ENCODE measurements around the gene TOPAZ1. TPM values are rescaled to one million over a fixed set of nuclear protein-coding genes. Genes with fewer than 3 reads are reported as not detected.

TOPAZ1 gene
- total and polyA plus RNA-seq, 7 donors: not detected

DNA sequence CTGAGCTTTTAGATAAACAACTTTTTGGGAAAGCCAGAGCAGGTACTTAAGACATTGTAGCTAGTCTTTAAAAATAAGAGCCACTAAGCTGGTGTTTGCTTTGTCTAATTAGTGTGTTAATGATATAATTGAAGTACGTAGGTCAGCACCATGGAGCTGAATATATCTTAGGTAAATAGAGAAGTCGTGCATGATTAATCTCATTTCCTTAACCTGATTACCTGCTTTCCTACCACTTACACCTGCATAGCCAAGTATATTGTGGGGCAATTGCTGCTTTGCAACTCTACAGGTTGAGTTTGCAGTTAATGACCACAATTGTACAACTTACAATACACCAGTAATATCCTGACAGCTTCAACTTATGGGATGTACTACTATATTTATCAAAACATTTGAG, 17.6 kb upstream of the TOPAZ1 start:
- Histone ChIP-seq H3K4me1 (no peaks in the 10 kb centered on the region), H3K27ac (no peak overlapping the region), H3K9me3 (no peaks in the 10 kb centered on the region), H3K36me3 (no peaks in the 10 kb centered on the region), H3K27me3 (no peaks in the 10 kb centered on the region), H3K4me3 (no peak overlapping the region)
- intact Hi-C loops (cut with DNase I): no loop called here
- 12 to 64% methylated on average over 2 of the region's 2 CpGs for WGBS, 2 donors
- TF ChIP-seq EP300 (IDR thresholded peaks at IDR 0.05) (no peak), POLR2A (IDR thresholded peaks at IDR 0.05) (no peak), CTCF (IDR thresholded peaks at IDR 0.05) (no peak), POLR2AphosphoS5 (IDR thresholded peaks at IDR 0.05) (no peak)
- DNase-seq: no peak

GRCh38 chr3:44226573-44226972, 15.1 kb upstream of the TOPAZ1 start:
- DNase-seq: no peak
- Histone ChIP-seq H3K27ac (no peak overlapping the region), H3K9me3 (no peaks in the 10 kb centered on the region), H3K27me3 (no peaks in the 10 kb centered on the region), H3K36me3 (no peaks in the 10 kb centered on the region), H3K4me3 (no peak overlapping the region), H3K4me1 (no peaks in the 10 kb centered on the region)
- WGBS, 2 donors: 83 to 86% methylated on average over 1 of the region's 1 CpG
- intact Hi-C loops (cut with DNase I): no loop called here
- TF ChIP-seq CTCF (IDR thresholded peaks at IDR 0.05) (no peak), POLR2A (IDR thresholded peaks at IDR 0.05) (no peak), POLR2AphosphoS5 (IDR thresholded peaks at IDR 0.05) (no peak), EP300 (IDR thresholded peaks at IDR 0.05) (no peak)

- Histone ChIP-seq H3K4me1 (no peaks in the 10 kb centered on the region), H3K27me3 (no peaks in the 10 kb centered on the region), H3K4me3 (no peak overlapping the region), H3K36me3 (no peaks in the 10 kb centered on the region), H3K9me3 (no peaks in the 10 kb centered on the region), H3K27ac (no peak overlapping the region)
- WGBS, 2 donors: 64 to 80% methylated on average over 3 of the region's 3 CpGs
- intact Hi-C loops (cut with DNase I): no loop called here
- no peak for DNase-seq
- TF ChIP-seq EP300 (IDR thresholded peaks at IDR 0.05) (no peak), CTCF (IDR thresholded peaks at IDR 0.05) (no peak), POLR2A (IDR thresholded peaks at IDR 0.05) (no peak), POLR2AphosphoS5 (IDR thresholded peaks at IDR 0.05) (no peak)
Measured at GRCh38 chr3:44227632-44228031, 14.1 kb upstream of the TOPAZ1 start.

GRCh38 chr3:44228900-44229299, 12.8 kb upstream of the TOPAZ1 start:
- no peaks in the 10 kb centered on the region for H3K27me3 ChIP-seq
- DNase-seq: no peak
- intact Hi-C loops (cut with DNase I): no loop called here
- H3K36me3 ChIP-seq: no peaks in the 10 kb centered on the region
- WGBS, 2 donors: 92 to 93% methylated on average over 4 of the region's 4 CpGs
- no peak overlapping the region for H3K4me3 ChIP-seq
- no peaks in the 10 kb centered on the region for H3K9me3 ChIP-seq
- TF ChIP-seq CTCF (IDR thresholded peaks at IDR 0.05) (no peak), EP300 (IDR thresholded peaks at IDR 0.05) (no peak), POLR2A (IDR thresholded peaks at IDR 0.05) (no peak), POLR2AphosphoS5 (IDR thresholded peaks at IDR 0.05) (no peak)
- H3K27ac ChIP-seq: no peak overlapping the region
- H3K4me1 ChIP-seq: no peaks in the 10 kb centered on the region

DNA sequence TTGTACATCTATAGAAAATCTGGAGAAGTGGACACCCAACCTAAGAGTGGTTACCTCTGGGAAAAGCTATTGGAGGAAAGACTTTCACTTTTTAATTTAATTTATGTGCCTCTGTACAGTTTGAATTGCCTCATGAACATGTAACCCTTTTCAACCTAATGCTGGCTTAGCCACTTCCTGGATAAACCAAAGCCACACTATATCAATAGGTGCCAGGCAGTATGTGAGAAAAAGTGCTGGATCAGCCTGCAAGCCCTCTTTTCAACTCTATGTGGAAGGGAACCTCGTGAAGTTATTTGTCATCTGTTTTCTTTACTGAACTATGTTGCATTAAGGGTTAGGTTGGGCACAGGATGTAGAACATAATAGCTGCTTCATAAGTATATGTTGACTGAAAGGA, 9.3 kb upstream of the TOPAZ1 start:
- H3K9me3 ChIP-seq: no peaks in the 10 kb centered on the region
- no peaks in the 10 kb centered on the region for H3K36me3 ChIP-seq
- intact Hi-C loops (cut with DNase I): no loop called here
- H3K4me1 ChIP-seq: peaks cover 0 to 8% (median 2%) of the 10 kb centered on the region in 4 donors
- DNase-seq: no peak
- 29 to 56% methylated on average over 1 of the region's 1 CpG for WGBS, 2 donors
- H3K27me3 ChIP-seq: no peaks in the 10 kb centered on the region
- H3K4me3 ChIP-seq: no peak overlapping the region
- no peak for TF ChIP-seq POLR2AphosphoS5 (IDR thresholded peaks at IDR 0.05)
- H3K27ac ChIP-seq: no peak overlapping the region
